NCI-H1092 treated with DMSO at 0.1 percent for 48 hours (cell line): ENCODE measurements around the gene LRRC7.
"Not testable (repeated sequence)": the region's sequence is repeated elsewhere in the genome, so short reads cannot be mapped to it uniquely, and the experiment has no call there.

ENCODE experiments used
- DNase-seq: peaks from one replicate; lab custom pipeline; 2025; lab: John Stamatoyannopoulos, UW

Gene LRRC7

GRCh38 chr1:69878338-69878737 is 310.6 kb downstream of the LRRC7 start:
- DNase-seq, result no peak

GRCh38 chr1:69888016-69888415 is 320.3 kb downstream of the LRRC7 start:
- DNase-seq, result not testable (repeated sequence)

GRCh38 chr1:69888657-69889056 is 320.9 kb downstream of the LRRC7 start:
- no peak for DNase-seq

- no peak for DNase-seq
Observed at GRCh38 chr1:69898403-69898947, 330.8 kb downstream of the LRRC7 start.

GRCh38 chr1:69911301-69911801 is 343.6 kb downstream of the LRRC7 start:
- DNase-seq, result no peak

GRCh38 chr1:69913977-69914376 is 346.3 kb downstream of the LRRC7 start:
- DNase-seq, result no peak

DNA sequence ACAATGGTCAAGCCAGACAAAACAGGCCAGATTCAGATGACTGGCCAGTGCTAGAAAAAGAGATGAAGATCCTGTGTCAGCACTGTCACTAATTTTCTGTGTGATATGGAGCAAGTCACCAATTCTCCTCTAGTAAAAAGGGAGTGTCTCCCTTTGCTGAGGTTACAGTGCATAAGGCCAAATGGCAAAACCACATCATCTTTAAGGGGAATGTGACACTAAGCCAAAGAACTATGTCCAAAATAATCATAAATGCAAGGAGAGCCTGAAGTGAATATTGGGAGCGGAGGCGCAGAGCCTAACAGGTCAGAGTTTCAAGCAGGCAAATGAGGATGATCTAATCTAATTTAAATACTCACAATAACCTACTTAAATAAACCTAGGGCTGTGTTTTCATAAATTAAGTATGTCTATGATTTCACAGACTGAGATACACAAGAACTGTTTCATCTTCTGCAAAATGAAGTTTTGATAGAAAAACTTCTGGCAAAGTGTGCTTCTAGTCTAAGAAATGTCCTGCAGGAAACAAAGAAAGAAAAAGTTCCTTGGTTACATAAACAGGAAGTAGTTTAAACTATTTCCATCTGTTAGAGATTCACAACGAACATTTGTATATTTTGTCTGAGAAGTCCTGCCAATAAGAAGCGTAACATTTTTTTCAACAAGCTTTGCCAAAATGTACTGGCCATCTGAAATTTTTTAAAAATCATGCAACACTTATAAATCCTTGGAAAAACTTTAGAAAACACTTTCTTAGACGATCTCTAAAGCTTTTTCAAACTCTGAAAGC is 347.4 kb downstream of the LRRC7 start:
- DNase-seq, result no peak

DNA sequence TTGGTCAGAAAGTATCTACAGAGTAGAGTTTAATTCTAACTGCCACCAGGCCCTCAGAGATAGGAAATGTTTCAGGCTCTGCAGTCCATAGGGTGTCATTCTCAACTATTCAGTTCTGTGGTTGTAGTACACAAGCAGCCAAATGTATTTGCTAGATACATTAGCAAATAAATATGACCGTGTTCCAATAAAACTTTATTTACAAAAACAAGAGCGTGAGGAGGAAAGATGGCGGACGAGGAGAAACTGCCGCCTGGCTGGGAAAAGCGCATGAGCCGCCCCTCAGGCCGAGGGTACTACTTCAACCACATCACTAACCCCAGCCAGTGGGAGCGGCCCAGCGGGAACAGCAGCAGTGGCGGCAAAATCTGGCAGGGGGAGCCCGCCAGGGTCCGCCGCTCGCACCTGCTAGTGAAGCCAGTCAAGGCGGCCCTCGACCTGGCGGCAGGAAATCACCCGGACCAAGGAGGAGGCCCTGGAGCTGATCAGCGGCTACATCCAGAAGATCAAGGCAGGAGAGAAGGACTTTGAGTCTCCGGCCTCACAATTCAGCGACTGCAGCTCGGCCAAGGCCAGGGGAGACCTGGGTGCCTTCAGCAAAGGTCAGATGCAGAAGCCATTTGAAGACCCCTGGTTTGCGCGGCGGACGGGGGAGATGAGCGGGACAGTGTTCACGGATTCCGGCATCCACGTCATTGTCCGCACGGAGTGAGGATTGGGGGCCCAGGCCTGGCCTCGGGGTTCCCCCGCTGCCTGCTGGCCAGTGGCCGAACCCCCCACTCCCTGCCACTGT is 351.6 kb downstream of the LRRC7 start:
- no peak for DNase-seq

DNA sequence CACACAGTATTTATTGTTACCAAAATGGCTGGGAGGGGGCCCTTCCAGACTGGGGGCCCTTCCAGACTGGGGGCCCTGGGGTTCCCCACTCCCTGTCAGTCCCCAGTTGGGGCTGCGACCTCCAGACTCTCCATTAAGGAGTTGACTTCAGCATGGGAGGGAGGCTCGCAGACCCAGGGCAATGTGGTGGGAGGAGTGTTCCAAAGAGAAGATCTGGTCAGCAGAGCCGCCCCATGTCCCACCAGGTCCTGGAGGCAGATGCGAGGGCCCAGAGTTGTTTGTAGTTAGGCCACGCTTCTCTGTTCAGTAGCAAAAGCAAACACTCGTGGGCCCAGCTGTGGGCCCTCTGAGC is 352.2 kb downstream of the LRRC7 start:
- DNase-seq, result no peak

DNA sequence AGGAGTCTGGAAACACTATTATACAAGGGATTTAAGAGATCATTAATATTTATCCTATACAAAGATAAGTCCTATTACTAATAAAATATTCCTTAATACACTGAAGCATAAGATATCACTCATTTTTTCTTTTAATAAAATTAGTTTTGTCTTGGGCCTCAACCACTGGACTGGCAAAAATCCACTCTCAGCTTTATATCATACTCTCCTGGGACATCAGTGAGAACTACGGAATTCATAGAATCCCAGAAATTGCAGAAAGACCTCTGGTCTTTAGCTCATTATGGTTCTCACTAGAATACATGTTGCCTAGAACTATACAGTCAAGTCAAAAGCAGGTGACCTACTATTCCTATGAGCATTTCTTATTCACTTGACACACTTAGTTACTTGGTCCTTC is 352.7 kb downstream of the LRRC7 start:
- DNase-seq, result no peak

DNA sequence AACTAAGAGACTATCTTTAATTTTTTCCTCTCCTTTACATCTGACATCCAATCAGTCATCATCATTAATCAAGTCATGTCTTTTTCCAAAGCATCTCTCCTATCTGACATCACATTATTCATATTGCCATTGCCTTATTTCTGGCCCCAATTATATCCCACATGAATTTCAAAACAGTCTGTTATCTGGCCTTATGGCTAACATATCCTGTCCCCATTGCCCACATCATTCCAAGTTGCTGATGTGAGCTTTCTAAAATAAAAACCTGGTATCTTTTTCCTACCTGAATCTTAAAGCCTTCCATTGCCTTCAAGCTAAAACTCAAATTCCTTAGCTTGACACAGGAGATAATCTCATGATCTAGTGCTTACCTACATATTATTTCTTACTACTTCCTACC is 353.8 kb downstream of the LRRC7 start:
- DNase-seq, result no peak

DNA sequence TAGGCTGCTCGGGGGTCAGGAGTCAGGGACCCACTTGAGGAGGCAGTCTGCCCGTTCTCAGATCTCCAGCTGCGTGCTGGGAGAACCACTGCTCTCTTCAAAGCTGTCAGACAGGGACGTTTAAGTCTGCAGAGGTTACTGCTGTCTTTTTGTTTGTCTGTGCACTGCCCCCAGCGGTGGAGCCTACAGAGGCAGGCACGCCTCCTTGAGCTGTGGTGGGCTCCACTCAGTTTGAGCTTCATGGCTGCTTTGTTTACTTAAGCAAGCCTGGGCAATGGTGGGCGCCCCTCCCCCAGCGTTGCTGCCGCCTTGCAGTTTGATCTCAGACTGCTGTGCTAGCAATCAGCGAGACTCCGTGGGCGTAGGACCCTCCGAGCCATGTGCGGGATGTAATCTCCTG is 360.5 kb downstream of the LRRC7 start:
- not testable (repeated sequence) for DNase-seq

- no peak for DNase-seq
Observed at GRCh38 chr1:69929308-69930057, 361.8 kb downstream of the LRRC7 start.

- DNase-seq, result no peak
Observed at GRCh38 chr1:69930396-69930795, 362.7 kb downstream of the LRRC7 start.

- no peak for DNase-seq
Observed at GRCh38 chr1:69932760-69933159, 365.0 kb downstream of the LRRC7 start.

- DNase-seq, result no peak
Observed at GRCh38 chr1:69940231-69940630, 372.5 kb downstream of the LRRC7 start.

DNA sequence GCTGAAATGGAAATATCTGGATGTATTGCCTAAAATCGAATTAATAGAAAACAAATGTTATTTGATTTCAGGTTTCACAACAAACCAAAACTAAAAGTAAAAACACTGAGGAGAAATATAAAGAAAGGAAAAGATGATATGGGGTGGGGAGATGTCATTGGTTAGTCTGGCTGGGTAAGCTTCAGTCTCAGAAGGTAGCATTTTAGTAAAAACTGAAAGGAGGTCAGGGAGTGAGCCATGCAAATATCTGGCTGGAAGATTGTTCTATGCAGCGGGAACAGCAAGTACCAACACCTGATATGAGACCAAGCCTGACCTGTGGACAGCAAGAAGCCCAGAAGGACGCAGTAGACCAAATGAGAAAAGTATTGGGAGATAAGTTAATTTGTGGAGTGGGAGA is 373.1 kb downstream of the LRRC7 start:
- no peak for DNase-seq

- no peak for DNase-seq
Observed at GRCh38 chr1:69943030-69943429, 375.3 kb downstream of the LRRC7 start.

DNA sequence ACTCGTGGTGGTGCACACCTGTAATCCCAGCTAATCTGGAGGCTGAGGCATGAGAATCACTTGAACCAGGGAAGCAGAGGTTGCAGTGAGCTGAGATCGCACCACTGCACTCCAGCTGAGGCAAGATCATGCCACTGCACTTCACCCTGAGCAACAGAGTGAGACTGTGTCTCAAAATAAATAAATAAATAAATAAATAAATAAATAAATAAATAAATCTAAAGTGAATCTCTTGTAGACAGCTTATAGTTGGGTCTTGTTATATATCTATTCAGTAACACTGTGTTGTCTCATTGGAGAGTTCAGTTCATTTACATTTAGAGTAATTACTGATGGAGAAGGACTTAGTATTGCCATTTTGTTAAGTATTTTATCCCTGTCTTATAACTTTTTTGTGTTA is 379.2 kb downstream of the LRRC7 start:
- no peak for DNase-seq

GRCh38 chr1:69947837-69948236 is 380.1 kb downstream of the LRRC7 start:
- no peak for DNase-seq

DNA sequence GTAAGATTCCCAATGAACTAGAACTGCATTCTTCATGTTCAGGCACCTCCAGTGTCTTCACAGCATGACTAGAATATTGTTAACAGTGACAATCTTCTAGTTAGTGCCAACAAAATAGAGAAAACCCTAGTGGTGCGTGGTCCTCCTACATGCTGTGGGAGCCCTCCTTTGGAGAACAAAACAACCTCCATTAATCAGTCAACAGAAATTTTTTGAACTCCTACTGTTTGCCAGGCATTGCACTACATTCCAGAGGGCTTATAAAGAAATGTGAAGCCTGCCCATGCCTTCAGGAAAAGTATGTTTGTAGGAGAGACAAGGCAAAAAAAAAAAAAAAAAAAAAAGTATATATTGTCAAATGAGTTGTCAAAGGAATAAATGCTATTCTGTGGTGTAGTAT is 385.0 kb downstream of the LRRC7 start:
- DNase-seq, result no peak

GRCh38 chr1:69962452-69962851 is 394.7 kb downstream of the LRRC7 start:
- DNase-seq, result not testable (repeated sequence)
